ENCODE data around the gene KCNIP2.
A peak's percentile ranks its signal among the peaks of the same experiment; 100 is the strongest.

The KCNIP2 gene

GRCh38 chr10:101843032-101844021, at the start of gene KCNIP2:
KCNIP2 (minus strand) TSS chr10:101843800; CDS start chr10:101843568, 232 bp downstream.
- H3K27me3 ChIP-seq (replicated peaks): no peaks in the 10 kb centered on the region
- in situ Hi-C loops (cut with HindIII; ENCODE audit: low pct_ligation_motif_present, low sequenced_read_pairs): no loop called here
- H3K27ac ChIP-seq: no peak within 1 kb of the TSS
- H3K36me3 ChIP-seq (replicated peaks): no peaks in the 10 kb centered on the region
- no peak for DNase-seq
- TF ChIP-seq CTCF (IDR thresholded peaks at IDR 0.05; ENCODE audit: low read depth, low read length, missing control alignments): peak; percentile 66
- H3K4me3 ChIP-seq (ENCODE audit: low read depth, low read length): peak within 1 kb of the TSS; percentile 24

GRCh38 chr10:101892782-101893391, 49.3 kb upstream of the KCNIP2 start:
- no peak for TF ChIP-seq CTCF (IDR thresholded peaks at IDR 0.05; ENCODE audit: low read depth, low read length, missing control alignments)
- no peaks in the 10 kb centered on the region for H3K27me3 ChIP-seq (replicated peaks)
- H3K27ac ChIP-seq: no peak overlapping the region
- DNase-seq: no peak
- no peaks in the 10 kb centered on the region for H3K36me3 ChIP-seq (replicated peaks)
- in situ Hi-C loops (cut with HindIII; ENCODE audit: low pct_ligation_motif_present, low sequenced_read_pairs): loop anchor here (25.0 kb wide), 1 partner anchor 119 kb away; no protein-coding TSS in a partner anchor
- no peak overlapping the region for H3K4me3 ChIP-seq (ENCODE audit: low read depth, low read length)

GRCh38 chr10:101889256-101890210, 45.9 kb upstream of the KCNIP2 start:
- peak; percentile 94 for TF ChIP-seq CTCF (IDR thresholded peaks at IDR 0.05; ENCODE audit: low read depth, low read length, missing control alignments)
- no peak overlapping the region for H3K4me3 ChIP-seq (ENCODE audit: low read depth, low read length)
- no peaks in the 10 kb centered on the region for H3K36me3 ChIP-seq (replicated peaks)

GRCh38 chr10:101888251-101888949, 44.8 kb upstream of the KCNIP2 start:
- no peak overlapping the region for H3K4me3 ChIP-seq (ENCODE audit: low read depth, low read length)
- in situ Hi-C loops (cut with HindIII; ENCODE audit: low pct_ligation_motif_present, low sequenced_read_pairs): loop anchor here (25.0 kb wide), 1 partner anchor 124 kb away; no protein-coding TSS in a partner anchor
- DNase-seq: no peak
- no peak for TF ChIP-seq CTCF (IDR thresholded peaks at IDR 0.05; ENCODE audit: low read depth, low read length, missing control alignments)
- H3K27me3 ChIP-seq (replicated peaks): no peaks in the 10 kb centered on the region
- no peaks in the 10 kb centered on the region for H3K36me3 ChIP-seq (replicated peaks)
- H3K27ac ChIP-seq: no peak overlapping the region

More at GRCh38 chr10:101889256-101890210, 45.9 kb upstream of the KCNIP2 start:
- Histone ChIP-seq H3K27ac (no peak overlapping the region), H3K27me3 (replicated peaks) (no peaks in the 10 kb centered on the region)
- in situ Hi-C loops (cut with HindIII; ENCODE audit: low pct_ligation_motif_present, low sequenced_read_pairs): loop anchor here (25.0 kb wide), 1 partner anchor 123 kb away; no protein-coding TSS in a partner anchor
- peak; percentile 83 for DNase-seq

GRCh38 chr10:101887775-101888174, 44.2 kb upstream of the KCNIP2 start:
- H3K4me3 ChIP-seq (ENCODE audit: low read depth, low read length): no peak overlapping the region
- in situ Hi-C loops (cut with HindIII; ENCODE audit: low pct_ligation_motif_present, low sequenced_read_pairs): loop anchor here (25.0 kb wide), 1 partner anchor 125 kb away; no protein-coding TSS in a partner anchor
- DNase-seq: no peak
- TF ChIP-seq CTCF (IDR thresholded peaks at IDR 0.05; ENCODE audit: low read depth, low read length, missing control alignments): no peak
- no peaks in the 10 kb centered on the region for H3K36me3 ChIP-seq (replicated peaks)
- H3K27ac ChIP-seq: no peak overlapping the region
- H3K27me3 ChIP-seq (replicated peaks): no peaks in the 10 kb centered on the region

Data from brain microvascular endothelial cell (primary cell).